Measurements from ENCODE around the gene IL12B. TPM values are rescaled to one million over a fixed set of nuclear protein-coding genes. Genes with fewer than 3 reads are reported as not detected.
A peak's percentile ranks its signal among the peaks of the same experiment; 100 is the strongest.
"Not testable (repeated sequence)": the region's sequence is repeated elsewhere in the genome, so short reads cannot be mapped to it uniquely, and the experiment has no call there.

Gene IL12B
- total RNA-seq, 1 donor from 2014 or later, result not detected

GRCh38 chr5:159290741-159291140 lies 39.5 kb downstream of the IL12B start:
- Mint-ChIP-seq H3K27ac (ENCODE audit: unreplicated experiment) (no peak overlapping the region), H3K9me3 (ENCODE audit: unreplicated experiment) (peaks cover 4% of the 10 kb centered on the region), H3K27me3 (ENCODE audit: unreplicated experiment) (no peaks in the 10 kb centered on the region), H3K4me1 (ENCODE audit: unreplicated experiment) (no peaks in the 10 kb centered on the region), H3K4me3 (ENCODE audit: unreplicated experiment) (no peak overlapping the region), H3K36me3 (ENCODE audit: unreplicated experiment) (no peaks in the 10 kb centered on the region)
- no peak for DNase-seq (ENCODE audit: extremely low spot score, unreplicated experiment)
- no peak for TF ChIP-seq CTCF (IDR thresholded peaks at IDR 0.05)

GRCh38 chr5:159286420-159287035 lies 43.8 kb downstream of the IL12B start:
- Mint-ChIP-seq H3K27ac (ENCODE audit: unreplicated experiment) (no peak overlapping the region), H3K4me3 (ENCODE audit: unreplicated experiment) (no peak overlapping the region), H3K9me3 (ENCODE audit: unreplicated experiment) (peaks cover 4% of the 10 kb centered on the region), H3K27me3 (ENCODE audit: unreplicated experiment) (no peaks in the 10 kb centered on the region), H3K36me3 (ENCODE audit: unreplicated experiment) (peaks cover 13% of the 10 kb centered on the region), H3K4me1 (ENCODE audit: unreplicated experiment) (no peaks in the 10 kb centered on the region)
- TF ChIP-seq CTCF (IDR thresholded peaks at IDR 0.05), result peak; percentile 56
- no peak for DNase-seq (ENCODE audit: extremely low spot score, unreplicated experiment)

- H3K27ac Mint-ChIP-seq (ENCODE audit: unreplicated experiment), result no peak overlapping the region
- H3K36me3 Mint-ChIP-seq (ENCODE audit: unreplicated experiment), result peaks cover 50% of the 10 kb centered on the region
- TF ChIP-seq CTCF (IDR thresholded peaks at IDR 0.05), result no peak
- no peaks in the 10 kb centered on the region for H3K4me1 Mint-ChIP-seq (ENCODE audit: unreplicated experiment)
- no peaks in the 10 kb centered on the region for H3K9me3 Mint-ChIP-seq (ENCODE audit: unreplicated experiment)
- no peak for DNase-seq (ENCODE audit: extremely low spot score, unreplicated experiment)
- no peak overlapping the region for H3K4me3 Mint-ChIP-seq (ENCODE audit: unreplicated experiment)
- H3K27me3 Mint-ChIP-seq (ENCODE audit: unreplicated experiment), result no peaks in the 10 kb centered on the region
Measured at GRCh38 chr5:159274676-159275075, 55.6 kb downstream of the IL12B start.

GRCh38 chr5:159273923-159274322 lies 56.4 kb downstream of the IL12B start:
- no peak overlapping the region for H3K27ac Mint-ChIP-seq (ENCODE audit: unreplicated experiment)
- no peaks in the 10 kb centered on the region for H3K27me3 Mint-ChIP-seq (ENCODE audit: unreplicated experiment)
- H3K4me1 Mint-ChIP-seq (ENCODE audit: unreplicated experiment), result no peaks in the 10 kb centered on the region
- no peak for DNase-seq (ENCODE audit: extremely low spot score, unreplicated experiment)
- H3K9me3 Mint-ChIP-seq (ENCODE audit: unreplicated experiment), result no peaks in the 10 kb centered on the region
- H3K36me3 Mint-ChIP-seq (ENCODE audit: unreplicated experiment), result peaks cover 49% of the 10 kb centered on the region
- H3K4me3 Mint-ChIP-seq (ENCODE audit: unreplicated experiment), result no peak overlapping the region
- TF ChIP-seq CTCF (IDR thresholded peaks at IDR 0.05), result no peak

GRCh38 chr5:159269723-159270122 lies 60.6 kb downstream of the IL12B start:
- Mint-ChIP-seq H3K4me1 (ENCODE audit: unreplicated experiment) (no peaks in the 10 kb centered on the region), H3K4me3 (ENCODE audit: unreplicated experiment) (no peak overlapping the region), H3K27me3 (ENCODE audit: unreplicated experiment) (no peaks in the 10 kb centered on the region), H3K36me3 (ENCODE audit: unreplicated experiment) (peaks cover 28% of the 10 kb centered on the region), H3K9me3 (ENCODE audit: unreplicated experiment) (no peaks in the 10 kb centered on the region), H3K27ac (ENCODE audit: unreplicated experiment) (no peak overlapping the region)
- no peak for DNase-seq (ENCODE audit: extremely low spot score, unreplicated experiment)
- TF ChIP-seq CTCF (IDR thresholded peaks at IDR 0.05), result no peak

- H3K27ac Mint-ChIP-seq (ENCODE audit: unreplicated experiment); H3K27me3 Mint-ChIP-seq (ENCODE audit: unreplicated experiment); DNase-seq (ENCODE audit: extremely low spot score, unreplicated experiment); H3K9me3 Mint-ChIP-seq (ENCODE audit: unreplicated experiment); H3K4me3 Mint-ChIP-seq (ENCODE audit: unreplicated experiment): not testable (repeated sequence)
- peaks cover 15% of the 10 kb centered on the region for H3K4me1 Mint-ChIP-seq (ENCODE audit: unreplicated experiment)
- H3K36me3 Mint-ChIP-seq (ENCODE audit: unreplicated experiment), result peaks cover 15% of the 10 kb centered on the region
Measured at GRCh38 chr5:159266764-159267163, 63.5 kb downstream of the IL12B start.
